ENCODE data around the gene POT1.

The POT1 gene

DNA sequence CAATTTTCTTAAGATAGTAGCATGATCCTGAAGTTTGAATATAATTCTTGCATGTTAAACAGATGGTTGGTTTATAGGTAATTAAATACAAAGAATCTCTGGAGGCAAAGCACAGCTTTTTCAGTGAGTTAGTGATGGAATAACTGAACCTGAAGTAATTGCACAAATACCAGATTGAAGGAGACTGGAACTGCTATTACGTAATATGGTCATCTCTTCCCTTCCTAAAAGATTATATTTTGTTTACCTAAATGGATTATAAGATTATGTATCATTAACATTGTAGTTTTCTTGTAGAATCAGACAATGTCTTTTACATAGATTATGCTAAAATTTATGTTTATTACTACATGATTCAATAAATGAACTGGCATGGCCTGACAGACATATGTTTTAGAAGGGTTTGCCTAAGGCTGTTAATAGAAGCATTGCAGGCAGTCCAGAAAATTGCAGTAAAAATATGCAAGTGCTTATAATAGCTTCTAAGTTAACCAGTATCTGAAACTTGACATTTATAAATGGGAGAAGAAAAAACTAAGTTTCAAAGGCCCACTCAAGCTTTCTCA lies 128.2 kb downstream of the POT1 start:
- no peak overlapping the region for H3K4me2 ChIP-seq
- no peak overlapping the region for H3K9ac ChIP-seq
- H3K27ac ChIP-seq: no peak overlapping the region
- H4K20me1 ChIP-seq: no peaks in the 10 kb centered on the region
- no peaks in the 10 kb centered on the region for H3K9me3 ChIP-seq (replicated peaks in 1 of 11)
- no peak for TF ChIP-seq Cebpa-rat (IDR thresholded peaks at IDR 0.05)
- no peaks in the 10 kb centered on the region for H3K27me3 ChIP-seq
- H3K4me3 ChIP-seq: no peak overlapping the region
- no peaks in the 10 kb centered on the region for H3K36me3 ChIP-seq
- H3K4me1 ChIP-seq: no peaks in the 10 kb centered on the region

DNA sequence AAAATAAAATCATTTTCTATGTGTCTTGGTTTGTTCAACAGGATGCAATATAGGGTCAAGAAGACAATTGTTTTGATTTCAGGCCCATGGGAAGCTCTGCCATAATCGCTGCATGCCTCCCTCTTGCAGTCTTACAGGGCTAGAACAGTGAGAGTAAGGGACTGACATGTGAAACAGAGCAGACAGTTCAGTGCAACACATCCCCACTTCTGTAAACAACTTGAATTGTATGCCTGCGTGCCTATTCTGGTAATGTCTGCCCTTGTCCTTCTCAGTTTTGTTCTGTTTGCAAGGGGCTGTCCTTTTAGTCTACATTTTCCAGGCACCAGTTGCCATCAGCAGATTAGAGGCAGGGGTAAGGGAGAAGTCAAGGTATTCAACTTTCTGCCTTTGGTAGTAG lies 129.2 kb downstream of the POT1 start:
- H3K36me3 ChIP-seq: no peaks in the 10 kb centered on the region
- no peak for TF ChIP-seq Cebpa-rat (IDR thresholded peaks at IDR 0.05)
- H3K9me3 ChIP-seq (replicated peaks in 1 of 11): no peaks in the 10 kb centered on the region
- H4K20me1 ChIP-seq: no peaks in the 10 kb centered on the region
- H3K27me3 ChIP-seq: no peaks in the 10 kb centered on the region
- H3K4me3 ChIP-seq: no peak overlapping the region
- no peak overlapping the region for H3K27ac ChIP-seq
- no peak overlapping the region for H3K4me2 ChIP-seq
- H3K4me1 ChIP-seq: no peaks in the 10 kb centered on the region
- H3K9ac ChIP-seq: no peak overlapping the region

DNA sequence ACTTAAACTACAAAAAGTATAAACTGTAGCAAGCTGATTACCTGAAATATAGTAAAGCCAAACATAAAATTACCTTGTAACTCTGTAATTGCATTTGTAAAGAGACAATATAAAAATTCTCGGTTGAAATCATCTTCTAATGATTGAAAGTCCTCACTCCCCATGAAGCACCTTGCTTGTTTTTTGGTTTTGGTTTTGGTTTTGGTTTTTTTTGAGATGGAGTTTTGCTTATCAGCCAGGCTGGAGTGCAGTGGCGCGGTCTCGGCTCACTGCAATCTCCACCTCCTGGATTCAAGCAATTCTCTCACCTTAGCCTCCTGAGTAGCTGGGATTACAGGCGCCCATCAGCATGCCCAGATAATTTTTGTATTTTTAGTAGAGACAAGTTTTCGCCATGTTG lies 130.2 kb downstream of the POT1 start:
- no peaks in the 10 kb centered on the region for H3K36me3 ChIP-seq
- no peak overlapping the region for H3K27ac ChIP-seq
- no peaks in the 10 kb centered on the region for H3K27me3 ChIP-seq
- H3K9ac ChIP-seq: no peak overlapping the region
- H3K9me3 ChIP-seq (replicated peaks in 1 of 11): no peaks in the 10 kb centered on the region
- H3K4me1 ChIP-seq: no peaks in the 10 kb centered on the region
- no peak overlapping the region for H3K4me2 ChIP-seq
- TF ChIP-seq Cebpa-rat (IDR thresholded peaks at IDR 0.05): no peak
- H4K20me1 ChIP-seq: no peaks in the 10 kb centered on the region
- H3K4me3 ChIP-seq: no peak overlapping the region

DNA sequence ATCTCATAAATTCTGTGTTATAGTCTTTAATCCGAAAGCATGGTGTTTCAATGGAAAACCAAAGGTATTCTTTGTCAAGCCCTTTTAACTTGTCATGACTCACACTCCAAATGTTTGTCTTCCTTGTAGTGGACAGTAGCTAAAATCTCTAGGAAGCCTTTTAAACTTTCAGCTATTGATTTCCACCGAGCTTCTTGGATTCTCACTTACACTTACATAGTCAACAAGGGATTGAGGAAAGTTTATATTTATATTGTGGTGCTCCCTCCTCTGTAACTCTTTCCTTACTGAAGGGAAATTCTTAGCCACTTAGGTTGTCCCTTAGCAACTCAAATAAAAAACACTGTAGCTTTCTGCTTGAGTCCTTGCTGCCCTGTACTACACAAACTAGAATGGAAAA lies 132.9 kb downstream of the POT1 start:
- no peak for TF ChIP-seq Cebpa-rat (IDR thresholded peaks at IDR 0.05)
- H3K27ac ChIP-seq: no peak overlapping the region

DNA sequence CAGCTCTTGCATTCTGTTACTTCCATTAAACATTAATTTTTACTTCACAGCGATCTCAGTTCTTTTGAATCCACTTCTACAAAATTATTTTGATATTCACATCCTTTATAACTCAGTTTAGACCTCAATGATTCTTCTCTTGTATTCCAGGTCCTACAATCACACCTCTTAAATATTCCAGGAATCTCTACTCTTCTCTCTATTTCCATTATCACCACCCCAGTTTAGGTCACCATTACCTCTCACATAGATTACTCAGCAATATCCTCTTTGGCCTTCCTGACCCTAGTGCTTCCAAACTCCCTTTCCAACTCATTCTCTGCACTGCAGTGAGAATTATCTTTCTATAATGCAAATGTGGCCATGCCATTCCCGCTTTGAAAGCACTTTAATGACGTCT lies 136.9 kb downstream of the POT1 start:
- no peaks in the 10 kb centered on the region for H3K9me3 ChIP-seq (replicated peaks in 1 of 11)
- no peaks in the 10 kb centered on the region for H3K36me3 ChIP-seq
- H3K27me3 ChIP-seq: no peaks in the 10 kb centered on the region
- no peaks in the 10 kb centered on the region for H3K4me1 ChIP-seq
- H3K9ac ChIP-seq: no peak overlapping the region
- no peak overlapping the region for H3K4me3 ChIP-seq
- no peaks in the 10 kb centered on the region for H4K20me1 ChIP-seq
- no peak overlapping the region for H3K4me2 ChIP-seq
- no peak overlapping the region for H3K27ac ChIP-seq
- no peak for TF ChIP-seq Cebpa-rat (IDR thresholded peaks at IDR 0.05)

More for the DNA sequence above, 132.9 kb downstream of the POT1 start:
- Histone ChIP-seq H4K20me1 (no peaks in the 10 kb centered on the region), H3K9ac (no peak overlapping the region), H3K4me3 (no peak overlapping the region), H3K9me3 (replicated peaks in 1 of 11) (no peaks in the 10 kb centered on the region), H3K4me1 (no peaks in the 10 kb centered on the region), H3K36me3 (no peaks in the 10 kb centered on the region), H3K4me2 (no peak overlapping the region), H3K27me3 (no peaks in the 10 kb centered on the region)

DNA sequence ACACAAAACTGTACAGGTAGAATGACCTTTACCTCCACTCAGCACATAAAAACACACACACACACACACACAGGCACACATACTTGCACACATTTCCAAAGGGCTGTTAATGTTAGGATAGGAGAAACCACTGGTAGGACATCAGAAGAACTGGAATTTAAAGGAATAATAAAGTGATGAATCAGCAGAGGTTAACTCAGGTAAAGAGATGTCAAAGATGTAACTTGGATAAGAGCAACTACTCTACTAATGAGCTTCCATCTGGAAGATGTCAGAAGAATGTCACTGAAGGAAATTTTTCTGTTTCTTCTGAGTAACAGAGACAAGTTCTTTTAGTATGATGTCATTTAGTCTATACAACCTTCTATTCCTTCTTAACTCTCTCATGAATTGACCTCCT lies 137.6 kb downstream of the POT1 start:
- H3K27ac ChIP-seq: no peak overlapping the region
- H3K9me3 ChIP-seq (replicated peaks in 1 of 11): no peaks in the 10 kb centered on the region
- no peak overlapping the region for H3K4me2 ChIP-seq
- H4K20me1 ChIP-seq: no peaks in the 10 kb centered on the region
- no peaks in the 10 kb centered on the region for H3K36me3 ChIP-seq
- no peaks in the 10 kb centered on the region for H3K27me3 ChIP-seq
- H3K4me1 ChIP-seq: no peaks in the 10 kb centered on the region
- H3K4me3 ChIP-seq: no peak overlapping the region
- no peak overlapping the region for H3K9ac ChIP-seq
- TF ChIP-seq Cebpa-rat (IDR thresholded peaks at IDR 0.05): no peak

DNA sequence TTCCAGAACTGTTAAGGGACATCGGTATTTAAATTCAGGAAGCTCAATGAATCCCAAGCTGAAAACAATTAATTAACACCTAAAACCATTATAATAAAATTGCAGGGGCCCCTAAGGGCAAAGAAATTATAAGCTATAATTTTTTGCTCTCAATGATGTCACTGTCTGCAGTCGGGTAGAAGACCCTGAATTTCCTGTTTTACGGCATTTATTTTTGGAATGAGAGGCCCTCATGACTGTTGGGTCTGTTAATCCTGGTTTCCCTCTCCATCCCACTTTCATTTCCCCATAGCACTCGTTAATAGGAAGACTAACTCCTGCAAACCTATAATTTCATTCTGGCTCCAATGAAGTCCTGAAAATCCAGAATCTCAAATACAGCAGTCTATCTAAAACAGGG lies 138.2 kb downstream of the POT1 start:
- Histone ChIP-seq H3K9ac (no peak overlapping the region), H4K20me1 (no peaks in the 10 kb centered on the region), H3K36me3 (no peaks in the 10 kb centered on the region), H3K4me2 (no peak overlapping the region), H3K4me1 (no peaks in the 10 kb centered on the region), H3K27me3 (no peaks in the 10 kb centered on the region), H3K27ac (no peak overlapping the region), H3K9me3 (replicated peaks in 1 of 11) (no peaks in the 10 kb centered on the region), H3K4me3 (no peak overlapping the region)
- no peak for TF ChIP-seq Cebpa-rat (IDR thresholded peaks at IDR 0.05)

DNA sequence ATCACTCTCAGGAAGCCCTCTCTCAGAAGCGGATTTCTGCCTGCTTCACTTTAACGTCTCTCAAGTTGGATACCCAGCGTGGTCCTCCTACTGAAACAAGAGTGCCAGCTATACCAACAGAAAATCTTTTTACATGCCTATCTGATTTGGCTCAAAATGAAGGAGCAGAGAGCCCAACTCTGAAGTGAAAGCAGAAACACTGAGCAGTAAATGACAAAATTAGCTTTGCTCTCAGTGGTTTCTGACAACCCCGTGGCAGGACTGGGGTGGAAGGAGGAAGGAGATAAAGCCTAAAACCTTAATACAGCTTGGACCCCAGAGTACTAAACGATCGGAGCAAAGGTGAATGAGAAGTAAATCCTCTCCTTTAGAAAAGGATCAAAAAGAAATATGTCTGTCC lies 139.0 kb downstream of the POT1 start:
- Histone ChIP-seq H3K9ac (no peak overlapping the region), H4K20me1 (no peaks in the 10 kb centered on the region), H3K9me3 (replicated peaks in 1 of 11) (no peaks in the 10 kb centered on the region), H3K4me3 (no peak overlapping the region), H3K4me1 (no peaks in the 10 kb centered on the region), H3K27ac (no peak overlapping the region), H3K27me3 (no peaks in the 10 kb centered on the region), H3K36me3 (no peaks in the 10 kb centered on the region), H3K4me2 (no peak overlapping the region)
- TF ChIP-seq Cebpa-rat (IDR thresholded peaks at IDR 0.05): no peak

DNA sequence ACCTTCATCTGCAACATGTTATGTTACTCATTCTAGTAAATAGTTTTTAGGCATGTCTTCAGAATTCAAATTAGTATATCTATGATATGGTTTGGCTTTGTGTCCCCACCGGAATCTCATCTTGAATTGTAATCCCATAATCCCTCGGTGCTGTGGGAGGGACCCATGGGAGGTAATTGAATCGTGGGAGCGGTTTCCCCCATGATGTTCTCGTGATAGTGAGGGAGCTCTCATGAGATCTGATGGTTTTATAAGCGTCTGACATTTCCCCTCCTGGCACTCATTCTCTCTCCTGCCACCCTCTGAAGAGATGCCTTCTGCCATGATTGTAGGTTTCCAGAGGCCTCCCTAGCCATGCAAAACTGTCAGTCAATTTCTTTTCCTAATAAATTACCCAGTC lies 143.6 kb downstream of the POT1 start:
- H3K4me3 ChIP-seq: no peak overlapping the region
- no peak for TF ChIP-seq Cebpa-rat (IDR thresholded peaks at IDR 0.05)
- H3K9me3 ChIP-seq (replicated peaks in 1 of 11): no peaks in the 10 kb centered on the region
- peaks cover 0 to 17% (median 0%) of the 10 kb centered on the region in 10 experiments; a peak in 5 of 20 replicates for H3K4me1 ChIP-seq
- H3K9ac ChIP-seq: no peak overlapping the region
- H3K4me2 ChIP-seq: no peak overlapping the region
- no peak overlapping the region for H3K27ac ChIP-seq
- no peaks in the 10 kb centered on the region for H4K20me1 ChIP-seq
- no peaks in the 10 kb centered on the region for H3K27me3 ChIP-seq
- H3K36me3 ChIP-seq: no peaks in the 10 kb centered on the region

DNA sequence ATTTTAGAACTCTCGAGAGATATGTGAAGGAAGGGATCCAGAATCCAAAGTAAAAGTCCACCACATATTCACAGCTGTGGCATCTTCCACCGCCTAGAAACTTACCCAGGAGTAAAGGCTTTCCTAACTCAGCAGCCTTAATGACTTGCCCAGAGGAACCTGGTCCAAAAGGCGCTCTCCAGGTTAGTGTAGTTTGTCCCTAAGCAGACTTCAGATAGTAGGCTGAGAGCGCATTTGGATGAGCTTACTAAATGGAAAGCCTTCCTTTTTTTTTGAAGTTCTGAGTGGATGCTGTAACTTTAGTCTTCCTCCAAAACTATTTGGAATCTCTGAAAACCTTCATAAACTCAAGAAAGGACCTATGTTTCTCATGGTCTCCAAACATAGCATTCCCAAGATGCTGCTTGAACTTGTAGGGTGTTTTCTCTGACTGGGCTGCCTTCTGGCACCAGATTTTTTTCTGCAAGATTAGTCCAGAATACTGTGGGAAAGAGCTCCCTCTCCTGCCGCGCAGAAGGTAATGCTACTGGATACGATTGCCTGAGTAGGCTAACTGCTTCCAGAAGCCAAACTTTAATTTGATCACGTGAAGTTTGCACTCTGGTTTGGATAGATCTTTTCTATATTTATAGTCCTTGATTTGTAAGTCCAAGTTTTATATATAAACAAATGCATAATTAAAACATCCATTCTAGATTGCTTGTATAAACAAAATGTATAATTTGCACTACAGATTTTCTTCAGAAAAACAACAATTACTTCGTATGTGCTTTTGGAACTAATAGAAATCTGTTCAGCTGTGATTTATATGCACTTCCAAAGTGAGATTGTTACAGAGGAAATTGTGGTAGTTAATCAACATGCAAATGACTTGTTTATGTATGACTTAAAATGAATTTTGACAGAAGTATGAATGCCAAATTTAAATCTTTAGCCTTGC lies 144.5 kb downstream of the POT1 start:
- Histone ChIP-seq H3K27me3 (no peaks in the 10 kb centered on the region), H3K4me2 (no peak overlapping the region), H4K20me1 (no peaks in the 10 kb centered on the region), H3K9ac (no peak overlapping the region), H3K4me3 (no peak overlapping the region), H3K9me3 (replicated peaks in 1 of 11) (no peaks in the 10 kb centered on the region), H3K27ac (no peak overlapping the region), H3K4me1 (peaks cover 0 to 17% (median 0%) of the 10 kb centered on the region in 10 experiments; a peak in 5 of 20 replicates), H3K36me3 (no peaks in the 10 kb centered on the region)
- no peak for TF ChIP-seq Cebpa-rat (IDR thresholded peaks at IDR 0.05)
